ENCODE data around the gene ARMC7. TPM values are rescaled to one million over a fixed set of nuclear protein-coding genes. Genes with fewer than 3 reads are reported as not detected.
"Not testable (repeated sequence)": the region's sequence is repeated elsewhere in the genome, so short reads cannot be mapped to it uniquely, and the experiment has no call there.

ARMC7 gene
- total and polyA plus RNA-seq, 11 donors, result 3.9 to 7.9 (median 5.2) TPM

DNA sequence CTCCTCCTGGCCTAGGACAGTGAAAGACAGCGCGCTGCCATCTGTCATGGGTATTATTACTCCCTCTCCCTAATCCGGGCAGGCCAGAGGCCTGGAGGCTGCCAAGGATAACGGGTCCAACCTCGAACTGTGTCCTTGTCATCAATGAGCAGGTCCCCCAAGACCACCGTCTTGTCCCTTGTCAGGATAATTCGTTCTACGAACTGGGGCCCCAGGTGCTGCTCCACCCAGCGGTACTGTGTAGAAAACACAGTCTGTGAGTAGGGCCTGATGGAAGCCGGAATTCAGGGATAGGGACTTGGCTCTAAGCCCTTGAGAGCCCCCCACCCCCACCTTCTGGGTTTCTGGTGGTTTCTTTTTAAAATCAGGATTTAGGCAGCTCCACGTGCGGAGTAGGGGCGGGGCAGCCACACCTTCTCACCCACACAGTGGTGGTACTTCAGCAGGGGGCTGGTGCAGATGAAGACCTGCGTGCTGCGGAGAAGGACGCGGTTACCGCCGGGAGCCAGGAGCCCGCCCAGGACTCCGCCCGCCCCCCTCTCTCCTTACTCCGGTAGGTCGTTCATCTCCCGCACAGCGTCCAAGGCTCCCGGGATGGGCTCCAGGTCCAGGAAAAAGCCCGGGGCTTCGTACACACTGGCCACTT is 21.0 kb downstream of the ARMC7 start:
- peaks cover 0 to 22% (median 8%) of the 10 kb centered on the region in 12 donors for H3K4me1 ChIP-seq
- TF ChIP-seq POLR2A (IDR thresholded peaks at IDR 0.05), result no peak
- TF ChIP-seq, protein P1, sequence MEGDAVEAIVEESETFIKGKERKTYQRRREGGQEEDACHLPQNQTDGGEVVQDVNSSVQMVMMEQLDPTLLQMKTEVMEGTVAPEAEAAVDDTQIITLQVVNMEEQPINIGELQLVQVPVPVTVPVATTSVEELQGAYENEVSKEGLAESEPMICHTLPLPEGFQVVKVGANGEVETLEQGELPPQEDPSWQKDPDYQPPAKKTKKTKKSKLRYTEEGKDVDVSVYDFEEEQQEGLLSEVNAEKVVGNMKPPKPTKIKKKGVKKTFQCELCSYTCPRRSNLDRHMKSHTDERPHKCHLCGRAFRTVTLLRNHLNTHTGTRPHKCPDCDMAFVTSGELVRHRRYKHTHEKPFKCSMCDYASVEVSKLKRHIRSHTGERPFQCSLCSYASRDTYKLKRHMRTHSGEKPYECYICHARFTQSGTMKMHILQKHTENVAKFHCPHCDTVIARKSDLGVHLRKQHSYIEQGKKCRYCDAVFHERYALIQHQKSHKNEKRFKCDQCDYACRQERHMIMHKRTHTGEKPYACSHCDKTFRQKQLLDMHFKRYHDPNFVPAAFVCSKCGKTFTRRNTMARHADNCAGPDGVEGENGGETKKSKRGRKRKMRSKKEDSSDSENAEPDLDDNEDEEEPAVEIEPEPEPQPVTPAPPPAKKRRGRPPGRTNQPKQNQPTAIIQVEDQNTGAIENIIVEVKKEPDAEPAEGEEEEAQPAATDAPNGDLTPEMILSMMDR (IDR thresholded peaks at IDR 0.05), result peak in 7 of 12 donors; percentile 13 to 50 (median 38)
- intact Hi-C loops (cut with DNase I), result loop anchor here in 2 of 10 donors (1.0 to 2.0 kb wide), 2 partner anchors 16 kb away; no protein-coding TSS in a partner anchor
- H3K27ac ChIP-seq, result peak overlapping the region; percentile 65 to 95 (median 84)
- no peaks in the 10 kb centered on the region for H3K27me3 ChIP-seq
- peak in 3 of 4 donors; percentile 42 to 60 (median 57) for ATAC-seq
- 17 to 45% (median 26%) methylated on average over 20 to 29 of the region's 29 CpGs for WGBS, 4 donors
- peak in 4 of 5 donors; percentile 29 to 51 (median 50) for DNase-seq
- no peaks in the 10 kb centered on the region for H3K9me3 ChIP-seq
- H3K36me3 ChIP-seq, result peaks cover 0 to 25% (median 11%) of the 10 kb centered on the region in 9 donors
- H3K4me3 ChIP-seq, result peak overlapping the region; percentile 45 to 94 (median 70)

DNA sequence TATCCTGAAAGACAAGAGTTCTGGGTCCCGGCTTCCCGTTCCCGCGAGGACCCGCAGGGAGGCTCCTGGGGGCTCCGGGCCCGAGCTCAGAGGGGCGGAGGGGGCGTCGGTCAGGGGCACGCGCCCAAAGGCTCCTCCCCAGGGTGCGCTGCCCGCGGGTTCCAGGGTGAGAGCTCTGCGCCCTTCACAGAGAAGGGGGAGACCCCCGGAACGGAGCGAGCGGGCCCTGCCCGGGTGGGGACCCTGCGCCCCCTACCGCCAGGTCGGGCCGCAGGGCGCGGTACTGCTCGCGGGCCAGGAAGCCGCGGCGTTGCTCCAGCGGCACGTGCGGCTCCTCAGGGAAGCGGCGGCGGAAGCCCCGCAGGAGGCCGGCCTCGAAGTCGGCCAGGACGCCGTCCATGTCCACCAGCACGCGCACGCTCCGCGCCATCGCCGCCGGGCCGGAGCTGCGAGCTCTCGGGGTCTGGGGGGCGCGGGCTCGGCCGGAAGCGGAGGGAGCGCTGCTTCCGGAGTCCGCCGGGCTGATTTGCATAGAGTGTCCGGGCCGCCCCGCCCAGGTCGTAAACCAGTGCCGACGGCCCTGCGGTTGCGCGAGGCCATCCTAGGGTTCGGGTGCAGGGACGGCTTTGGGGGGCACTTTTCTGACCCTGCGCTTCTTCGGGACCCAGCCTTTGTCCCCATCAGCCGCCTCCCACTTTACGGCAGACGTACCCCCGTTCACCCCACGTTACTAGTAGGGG is 21.7 kb downstream of the ARMC7 start, which contains the start of gene NT5C:
NT5C (minus strand) TSS at position 465 of the 740 bp plus-strand sequence; CDS start at position 430, 35 bp downstream.
- DNase-seq, result peak; percentile 84 to 90 (median 85)
- WGBS, 4 donors, result 1 to 2% (median 2%) methylated on average over 47 to 82 of the region's 82 CpGs
- intact Hi-C loops (cut with DNase I), result loop anchor here in 2 of 10 donors (1.0 to 2.0 kb wide), 2 partner anchors 17 kb away; no protein-coding TSS in a partner anchor

DNA sequence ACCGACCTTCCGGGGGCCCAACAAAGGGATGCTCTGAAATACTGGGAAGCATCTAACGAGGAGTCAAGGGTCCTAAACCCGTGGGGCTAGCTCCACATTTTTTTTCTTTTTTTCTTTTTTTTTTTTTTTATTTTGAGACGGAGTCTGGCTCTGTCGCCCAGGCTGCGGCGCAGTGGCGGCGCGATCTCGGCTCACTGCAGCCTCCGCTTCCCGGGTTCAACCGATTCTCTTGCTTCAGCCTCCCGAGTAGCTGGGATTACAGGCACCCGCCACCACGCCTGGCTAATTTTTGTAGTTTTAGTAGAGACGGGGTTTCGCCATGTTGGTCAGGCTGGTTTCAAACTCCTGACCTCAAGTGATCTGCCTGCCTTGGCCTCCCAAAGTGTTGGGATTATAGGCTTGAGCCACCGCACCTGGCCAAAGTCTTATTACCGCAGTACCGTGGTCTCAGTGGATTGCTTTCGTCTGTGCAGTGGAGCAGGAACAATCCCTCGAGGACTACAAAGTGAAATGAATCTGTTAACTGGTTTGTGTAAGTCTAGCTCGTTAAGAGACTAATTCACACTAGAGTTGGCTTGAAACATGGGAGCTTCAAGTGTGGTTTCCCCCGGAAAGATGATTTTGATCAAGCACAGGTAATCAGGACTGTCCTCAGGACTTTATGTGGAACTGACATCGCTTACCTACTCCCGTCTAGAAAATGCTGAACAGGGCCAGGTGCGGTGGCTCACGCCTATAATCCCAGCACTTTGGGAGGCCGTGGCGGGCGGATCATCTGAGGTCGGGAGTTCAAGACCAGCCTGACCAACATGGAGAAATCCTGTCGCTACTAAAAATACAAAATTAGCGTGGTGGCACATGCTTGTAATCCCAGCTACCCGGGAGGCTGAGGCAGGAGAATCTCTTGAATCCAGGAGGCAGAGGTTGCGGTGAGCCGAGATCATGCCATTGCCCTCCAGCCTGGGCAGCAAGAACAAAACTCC is 22.5 kb downstream of the ARMC7 start:
- Histone ChIP-seq H3K4me1 (peaks cover 0 to 20% (median 8%) of the 10 kb centered on the region in 12 donors), H3K4me3 (peak overlapping the region; percentile 45 to 94 (median 70)), H3K36me3 (peaks cover 0 to 29% (median 11%) of the 10 kb centered on the region in 9 donors), H3K27ac (peak overlapping the region; percentile 65 to 95 (median 84))
- H3K27me3 ChIP-seq; H3K9me3 ChIP-seq; ATAC-seq; intact Hi-C loops (cut with DNase I): not testable (repeated sequence)
- WGBS, 4 donors, result 84 to 86% (median 85%) methylated on average over 40 of the region's 40 CpGs
- peak in 1 of 5 donors; percentile 37 for DNase-seq

More for the DNA sequence above, 21.7 kb downstream of the ARMC7 start, which contains the start of gene NT5C:
- H3K4me3 ChIP-seq, result peak within 1 kb of the TSS; percentile 45 to 94 (median 70)
- H3K9me3 ChIP-seq, result no peaks in the 10 kb centered on the region
- H3K27ac ChIP-seq, result peak within 1 kb of the TSS; percentile 65 to 95 (median 84)
- H3K27me3 ChIP-seq, result no peaks in the 10 kb centered on the region
- TF ChIP-seq, protein P1 (IDR thresholded peaks at IDR 0.05), result peak; percentile 57 to 89 (median 72)
- TF ChIP-seq POLR2A (IDR thresholded peaks at IDR 0.05), result peak in 1 of 2 donors; percentile 63
- peak; percentile 79 to 95 (median 93) for ATAC-seq
- peaks cover 0 to 20% (median 8%) of the 10 kb centered on the region in 12 donors for H3K4me1 ChIP-seq
- H3K36me3 ChIP-seq, result peaks cover 0 to 29% (median 11%) of the 10 kb centered on the region in 9 donors

DNA sequence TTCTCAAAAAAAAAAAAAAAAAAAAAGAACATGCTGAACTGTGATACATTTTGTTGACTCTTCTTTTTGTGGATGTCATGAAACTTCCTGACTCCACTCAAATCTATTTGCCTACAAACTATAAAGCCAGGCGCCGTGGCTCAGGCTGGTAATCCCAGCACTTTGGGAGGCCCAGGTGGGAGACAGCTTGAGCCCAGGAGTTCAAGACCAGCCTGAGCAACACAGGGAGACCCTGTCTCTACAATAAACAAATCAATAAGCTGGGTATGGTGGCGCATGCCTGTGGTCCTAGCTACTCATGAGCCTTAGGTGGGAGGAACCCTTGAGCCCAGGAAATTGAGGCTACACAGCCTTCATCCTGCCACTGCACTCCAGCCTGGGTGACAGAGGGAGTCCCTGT is 23.2 kb downstream of the ARMC7 start:
- Histone ChIP-seq H3K36me3 (peaks cover 0 to 29% (median 11%) of the 10 kb centered on the region in 9 donors), H3K27me3 (no peaks in the 10 kb centered on the region), H3K9me3 (no peaks in the 10 kb centered on the region), H3K27ac (no peak overlapping the region), H3K4me1 (peaks cover 0 to 20% (median 8%) of the 10 kb centered on the region in 12 donors), H3K4me3 (no peak overlapping the region)
- ATAC-seq (no peak), DNase-seq (no peak)
- 92 to 100% (median 96%) methylated on average over 3 of the region's 3 CpGs for whole genome bisulfite sequencing, 4 donors
- TF ChIP-seq, protein P1 (IDR thresholded peaks at IDR 0.05), result no peak
- intact Hi-C loops (cut with DNase I), result no loop called here

DNA sequence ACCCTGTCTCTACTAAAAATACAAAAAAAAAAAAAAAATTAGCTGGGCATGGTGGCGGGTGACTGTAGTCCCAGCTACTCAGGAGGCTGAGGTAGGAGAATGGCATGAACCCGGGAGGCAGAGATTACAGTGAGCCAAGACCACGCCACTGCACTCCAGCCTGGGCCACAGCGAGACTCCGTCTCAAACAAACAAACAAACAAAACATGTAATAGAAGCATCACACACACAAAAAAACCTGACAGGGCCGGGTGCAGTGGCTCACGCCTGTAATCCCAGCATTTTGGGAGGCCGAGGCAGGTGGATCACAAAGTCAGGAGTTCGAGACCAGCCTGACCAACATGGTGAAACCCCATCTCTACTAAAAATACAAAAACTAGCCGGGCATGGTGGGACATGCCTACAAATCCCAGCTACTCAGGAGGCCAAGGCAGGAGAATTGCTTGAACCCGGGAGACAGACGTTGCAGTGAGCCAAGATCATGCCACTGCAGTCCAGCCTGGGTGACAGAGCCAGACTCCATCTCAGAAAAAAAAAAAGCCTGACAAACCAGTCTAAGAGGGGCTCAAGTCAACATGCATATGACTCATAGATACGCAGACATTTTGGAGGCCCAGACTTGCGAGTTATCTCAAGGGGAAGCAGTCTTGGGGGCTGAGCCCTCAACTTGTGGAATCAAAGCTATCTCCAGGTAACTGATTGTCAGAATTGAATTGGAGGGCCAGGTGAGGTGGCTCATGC is 24.0 kb downstream of the ARMC7 start:
- 92 to 97% (median 95%) methylated on average over 14 of the region's 14 CpGs for WGBS, 4 donors

More for the DNA sequence above, 24.0 kb downstream of the ARMC7 start:
- peaks cover 0 to 20% (median 8%) of the 10 kb centered on the region in 12 donors for H3K4me1 ChIP-seq
- DNase-seq; H3K9me3 ChIP-seq; ATAC-seq; H3K4me3 ChIP-seq; H3K27ac ChIP-seq; intact Hi-C loops (cut with DNase I); H3K27me3 ChIP-seq: not testable (repeated sequence)
- H3K36me3 ChIP-seq, result peaks cover 0 to 31% (median 11%) of the 10 kb centered on the region in 9 donors

All from heart left ventricle (tissue), 16 donors.